GM19395 (cell line): Measurements from ENCODE around the gene ACOX3.
"Not testable (repeated sequence)": the region's sequence is repeated elsewhere in the genome, so short reads cannot be mapped to it uniquely, and the experiment has no call there.

Experiments used
- ATAC-seq: cut with Tn5 transposase; IDR thresholded peaks from one replicate; pipeline ENCODE4 v1.9.1; 2021; ENCODE audit warnings: mild to moderate bottlenecking, moderate library complexity; ENCODE audit not compliant: unreplicated experiment

The ACOX3 gene

GRCh38 chr4:8407756-8408155, 32.8 kb downstream of the ACOX3 start:
- ATAC-seq, result no peak

DNA sequence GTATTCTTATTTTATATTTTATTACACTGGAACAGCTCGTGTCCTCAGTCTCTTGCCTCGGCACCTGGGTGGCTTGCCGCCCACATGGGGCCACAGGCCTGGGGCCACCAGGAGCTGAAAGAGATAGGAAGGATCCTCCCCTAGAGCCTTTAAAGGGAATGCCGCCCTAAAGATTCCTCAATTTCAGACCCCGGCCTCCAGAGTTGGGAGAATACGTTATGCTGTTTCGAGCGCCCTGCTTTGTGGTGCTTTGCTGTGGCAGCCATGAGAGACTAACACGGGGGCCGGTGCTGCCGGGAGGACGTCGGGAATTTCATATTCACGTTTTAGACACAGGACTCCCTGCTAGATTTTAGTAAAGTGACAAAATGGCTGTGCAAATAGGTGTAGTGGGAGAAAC, 33.2 kb downstream of the ACOX3 start:
- no peak for ATAC-seq

DNA sequence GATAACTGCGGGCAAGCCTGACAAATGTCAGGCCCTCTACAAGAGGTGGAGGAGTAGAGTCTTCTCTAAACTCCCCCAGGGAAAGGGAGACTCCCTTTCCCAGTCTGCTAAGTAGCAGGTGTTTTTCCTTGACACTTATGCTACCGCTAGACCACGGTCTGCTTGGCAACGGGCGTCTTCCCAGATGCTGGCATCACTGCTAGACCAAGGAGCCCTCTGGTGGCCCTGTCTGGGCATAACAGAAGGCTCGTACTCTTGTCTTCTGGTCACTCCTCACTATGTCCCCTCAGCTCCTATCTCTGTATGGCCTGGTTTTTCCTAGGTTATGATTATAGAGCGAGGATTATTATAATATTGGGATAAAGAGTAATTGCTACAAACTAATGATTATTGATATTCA, 33.6 kb downstream of the ACOX3 start:
- ATAC-seq, result not testable (repeated sequence)

- ATAC-seq, result no peak
Observed at GRCh38 chr4:8405516-8405875, 35.0 kb downstream of the ACOX3 start.

DNA sequence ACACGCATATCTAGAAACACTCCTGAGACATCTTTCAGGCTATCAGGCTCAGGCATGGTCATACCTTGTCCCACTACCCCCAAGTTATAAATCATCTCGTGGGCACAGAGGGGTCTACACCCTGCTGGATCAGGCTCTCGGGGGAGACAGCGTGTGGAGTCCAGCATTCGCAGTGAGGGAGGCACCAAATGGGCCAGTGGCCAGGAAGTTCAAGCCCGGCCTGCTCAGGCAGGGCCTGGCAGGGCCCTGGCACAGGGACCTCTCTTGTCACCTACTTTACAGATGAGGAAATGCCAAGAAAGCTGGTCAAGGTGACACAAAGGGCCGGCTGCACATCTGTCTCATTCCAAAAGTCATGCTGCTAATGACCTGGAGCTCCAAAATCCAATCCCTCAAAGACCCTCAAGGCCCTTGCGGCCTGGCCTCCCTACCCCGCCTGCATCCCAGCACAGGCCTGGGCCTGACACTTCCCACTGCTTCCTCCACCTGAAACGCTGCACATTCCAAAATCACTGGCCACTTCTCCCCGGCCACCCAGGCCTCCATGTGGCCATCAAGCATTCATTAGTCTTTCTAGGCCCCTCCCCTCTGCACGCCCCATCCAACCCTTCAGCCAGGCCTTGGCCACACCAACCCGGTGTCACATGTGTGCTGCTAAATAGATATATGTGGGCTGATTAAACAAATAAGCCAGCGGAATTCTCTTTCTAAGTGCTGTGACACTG, 35.6 kb downstream of the ACOX3 start:
- no peak for ATAC-seq

DNA sequence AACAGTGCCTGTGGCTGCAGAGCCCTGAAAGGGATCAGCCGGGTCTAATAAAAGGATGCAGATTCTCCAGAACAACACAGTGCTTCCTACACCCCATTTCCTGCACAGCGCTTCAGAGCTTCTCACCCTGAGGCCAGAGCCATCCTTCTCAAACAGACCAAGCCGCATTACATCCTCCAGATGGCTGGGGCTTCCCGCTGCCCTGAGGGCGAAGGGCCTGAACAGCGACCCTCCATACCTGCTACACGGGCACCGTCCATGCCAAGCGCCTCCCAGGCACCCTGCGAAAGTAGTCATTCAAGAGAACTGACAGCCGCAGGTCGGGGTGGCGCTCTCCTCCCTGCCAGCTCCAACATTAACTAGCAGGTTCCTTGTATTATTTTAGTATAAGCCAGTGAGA, 36.5 kb downstream of the ACOX3 start:
- no peak for ATAC-seq

DNA sequence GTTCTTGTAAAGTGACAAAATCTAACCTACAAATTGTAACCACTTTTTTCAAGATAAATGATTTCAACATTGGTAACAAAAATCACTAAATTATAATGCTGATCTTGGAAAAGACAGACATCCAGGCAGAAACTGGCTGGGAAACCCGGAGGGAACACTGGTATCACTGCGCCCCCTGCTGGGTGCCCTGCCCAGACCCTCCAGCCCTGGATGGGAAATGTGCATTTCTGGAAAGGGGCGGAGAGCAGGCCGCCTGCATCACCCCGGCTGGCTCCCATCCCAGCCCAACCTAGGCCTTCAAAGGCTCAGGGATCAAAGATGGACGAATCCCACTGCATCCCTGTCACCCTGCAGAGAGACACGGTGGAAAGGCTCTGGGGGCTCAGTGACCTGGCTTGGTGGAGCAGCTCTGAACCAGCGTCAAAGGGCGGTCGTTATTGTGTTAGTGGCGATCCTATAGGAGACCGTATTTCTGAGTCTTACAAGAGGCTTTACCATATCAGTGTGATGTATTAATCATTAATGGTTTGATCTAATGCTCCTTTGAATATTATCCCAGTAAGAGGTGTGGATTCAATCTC, 37.3 kb downstream of the ACOX3 start:
- no peak for ATAC-seq

DNA sequence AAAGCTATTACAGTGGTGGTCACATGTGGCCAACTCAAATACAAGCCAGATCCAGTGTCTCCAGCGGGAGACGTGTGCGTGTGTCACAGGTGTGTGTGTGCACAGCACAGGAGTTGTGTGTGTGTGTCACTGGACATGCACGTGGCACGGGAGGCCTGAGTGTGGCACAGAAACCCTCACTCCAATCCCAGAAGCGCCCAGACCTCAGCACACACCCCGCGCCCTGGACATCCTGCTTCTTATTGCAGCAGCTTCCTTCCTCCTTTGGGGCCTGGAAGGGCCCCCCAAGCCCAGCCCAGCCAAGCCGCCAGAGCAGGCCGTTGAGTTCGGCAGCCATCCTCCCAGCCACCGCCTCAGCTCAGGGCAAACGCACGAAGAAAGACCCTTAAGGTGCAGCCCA, 37.9 kb downstream of the ACOX3 start:
- ATAC-seq, result no peak

DNA sequence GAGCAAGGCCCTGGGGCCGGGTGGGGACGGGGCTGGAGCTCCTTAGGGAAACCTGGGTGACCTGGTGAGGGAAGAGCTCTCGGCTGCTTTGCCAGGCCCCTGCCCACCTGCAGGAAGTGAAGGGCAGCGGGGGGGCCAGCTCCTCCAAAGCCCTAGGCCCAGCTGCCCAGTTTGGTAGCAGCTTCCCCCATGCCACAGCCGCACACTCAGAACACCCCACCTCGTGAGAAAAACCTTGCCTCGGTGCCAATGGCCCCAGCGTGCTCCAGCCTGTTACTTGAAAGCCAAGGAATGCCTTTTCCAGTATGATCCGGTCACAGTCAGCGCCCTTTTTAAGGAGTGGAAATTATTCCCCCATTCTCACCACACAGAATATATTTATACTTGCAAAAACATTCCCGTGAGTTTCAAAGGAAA, 38.3 kb downstream of the ACOX3 start:
- no peak for ATAC-seq

DNA sequence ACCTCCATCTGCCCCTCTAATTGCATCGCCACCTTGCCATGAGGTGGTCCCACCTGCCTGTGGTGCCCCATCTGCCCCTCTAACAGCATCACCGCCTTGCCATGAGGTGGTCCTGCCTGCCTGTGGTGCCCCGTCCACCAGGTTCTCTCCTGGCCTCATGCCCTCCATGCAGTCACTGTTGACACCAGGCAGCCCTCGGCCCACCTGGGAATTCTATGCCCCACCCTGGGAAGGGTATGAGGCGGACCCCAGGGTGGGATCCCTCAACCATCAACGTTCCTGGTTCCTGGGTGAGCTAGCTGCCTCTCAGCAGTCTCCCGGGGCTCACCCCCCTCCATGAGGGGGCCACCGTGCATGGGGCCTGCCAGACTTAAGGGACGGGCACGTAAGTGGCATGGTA, 38.9 kb downstream of the ACOX3 start:
- no peak for ATAC-seq

GRCh38 chr4:8400632-8401325, 39.7 kb downstream of the ACOX3 start:
- no peak for ATAC-seq

GRCh38 chr4:8399298-8399697, 41.2 kb downstream of the ACOX3 start:
- no peak for ATAC-seq

DNA sequence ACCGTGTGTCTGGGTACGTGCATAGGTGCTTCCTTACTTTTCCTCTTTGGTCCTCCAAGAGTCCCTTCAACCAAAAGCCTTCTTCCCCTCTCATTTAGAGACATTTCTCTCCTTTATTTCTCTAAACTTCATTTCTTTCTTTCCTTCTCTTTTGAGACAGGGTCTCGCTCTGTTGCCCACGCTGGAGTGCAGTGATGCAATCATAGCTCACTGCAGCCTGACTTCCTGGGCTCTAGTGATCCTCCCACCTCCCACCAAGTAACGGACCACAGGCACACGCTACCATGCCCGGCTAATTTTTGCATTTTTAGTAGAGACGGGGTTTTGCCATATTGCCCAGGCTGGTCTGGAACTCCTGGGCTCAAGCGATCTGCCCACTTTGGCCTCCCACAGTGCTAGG, 42.2 kb downstream of the ACOX3 start:
- ATAC-seq, result no peak

DNA sequence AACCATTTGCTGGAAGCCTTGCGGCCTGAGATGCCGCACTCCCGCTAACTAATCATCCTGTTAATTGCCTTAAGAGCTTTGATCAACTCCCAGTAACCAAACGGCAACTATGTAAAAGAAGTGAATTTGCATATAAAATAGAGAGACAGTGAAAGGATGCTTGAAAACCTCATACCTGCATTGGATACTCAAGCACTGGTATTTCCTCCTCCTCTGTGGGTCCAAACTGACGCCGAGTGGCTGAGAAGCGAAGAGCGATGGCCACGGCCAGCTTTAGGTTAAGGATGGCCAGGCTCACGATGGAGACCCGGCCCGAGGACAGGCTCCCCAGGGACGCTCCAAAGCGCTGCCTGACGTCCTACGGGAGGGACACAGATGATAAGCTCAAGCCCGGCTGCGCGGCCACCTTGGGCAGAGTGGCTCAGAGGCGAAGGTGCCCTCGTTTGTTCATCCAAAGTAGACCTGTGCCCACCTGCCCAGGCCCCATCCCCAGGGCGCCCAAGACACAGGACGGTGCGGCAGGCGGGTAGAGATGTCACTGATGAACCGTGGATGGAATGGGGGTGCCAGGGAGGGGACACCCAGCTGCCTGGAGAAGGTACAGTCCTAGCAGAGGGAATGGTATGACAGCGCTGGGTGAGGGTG, 43.6 kb downstream of the ACOX3 start:
- ATAC-seq, result no peak

DNA sequence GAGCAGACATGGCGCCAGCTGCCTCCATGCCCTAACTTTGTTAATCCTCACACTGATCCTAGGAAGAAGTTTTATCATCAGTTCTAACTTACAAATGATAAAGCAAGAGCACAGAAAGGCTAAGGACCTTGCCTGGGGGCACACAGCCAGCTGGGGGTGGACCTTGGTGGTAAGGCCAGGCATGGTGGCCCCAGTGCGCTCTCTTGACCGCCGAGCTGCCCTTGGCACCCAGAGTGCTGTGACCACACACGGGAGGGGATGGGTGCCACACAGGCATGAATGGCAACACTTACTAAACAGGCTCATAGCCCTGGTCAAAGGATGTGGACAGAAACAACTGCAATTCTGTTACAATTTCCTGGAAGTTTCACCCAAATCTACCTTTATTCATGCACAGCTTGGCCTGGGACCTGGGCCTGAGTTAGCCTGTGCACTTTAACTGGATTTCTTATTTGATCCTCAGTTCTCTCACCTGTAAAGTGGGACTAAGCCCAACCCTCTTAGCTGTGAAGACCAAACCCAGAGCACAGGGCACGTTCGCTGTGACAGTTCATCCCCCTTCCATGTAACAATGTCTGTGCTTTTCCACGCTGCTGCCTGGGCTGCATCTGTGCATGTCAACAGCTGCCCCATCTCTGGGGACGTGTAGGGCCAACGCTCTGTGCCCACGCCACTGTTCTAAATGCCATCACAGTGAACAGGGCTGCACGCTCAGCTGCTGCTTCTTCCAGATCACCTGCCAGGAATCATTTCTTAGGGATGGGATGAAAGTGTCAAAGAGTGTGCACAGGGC, 44.8 kb downstream of the ACOX3 start:
- ATAC-seq, result no peak

GRCh38 chr4:8394806-8395205, 45.7 kb downstream of the ACOX3 start:
- no peak for ATAC-seq

- no peak for ATAC-seq
Observed at GRCh38 chr4:8394061-8394519, 46.4 kb downstream of the ACOX3 start.

- no peak for ATAC-seq
Observed at GRCh38 chr4:8393593-8394038, 46.9 kb downstream of the ACOX3 start.

DNA sequence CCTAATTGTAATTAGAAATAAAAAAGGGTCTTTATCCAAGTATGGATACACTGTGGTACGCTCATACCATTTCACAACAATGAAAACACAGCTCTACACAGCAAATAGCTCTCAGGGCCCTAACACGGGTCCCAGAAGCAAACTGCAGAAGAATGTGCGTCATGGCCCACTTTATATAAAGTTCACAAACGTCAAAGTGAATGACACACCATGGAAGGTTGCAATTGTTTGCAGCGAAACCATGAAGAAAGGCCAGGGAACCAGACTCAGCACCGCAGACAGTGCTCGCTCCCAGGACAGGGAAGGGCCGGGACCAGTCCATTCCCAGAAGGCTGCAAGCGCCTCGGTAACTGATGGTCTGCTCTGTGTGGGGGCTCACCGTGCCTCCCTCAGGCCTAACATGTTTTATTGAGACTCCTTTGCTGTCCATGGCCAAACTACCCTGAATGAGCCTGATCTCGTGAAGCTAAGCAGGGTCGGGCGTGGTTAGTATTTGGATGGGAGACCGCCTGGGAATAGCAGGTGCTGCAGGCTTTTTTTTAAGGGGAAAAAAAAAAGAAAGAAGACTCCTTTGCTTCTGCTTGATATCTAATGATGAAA, 47.8 kb downstream of the ACOX3 start:
- ATAC-seq, result no peak

DNA sequence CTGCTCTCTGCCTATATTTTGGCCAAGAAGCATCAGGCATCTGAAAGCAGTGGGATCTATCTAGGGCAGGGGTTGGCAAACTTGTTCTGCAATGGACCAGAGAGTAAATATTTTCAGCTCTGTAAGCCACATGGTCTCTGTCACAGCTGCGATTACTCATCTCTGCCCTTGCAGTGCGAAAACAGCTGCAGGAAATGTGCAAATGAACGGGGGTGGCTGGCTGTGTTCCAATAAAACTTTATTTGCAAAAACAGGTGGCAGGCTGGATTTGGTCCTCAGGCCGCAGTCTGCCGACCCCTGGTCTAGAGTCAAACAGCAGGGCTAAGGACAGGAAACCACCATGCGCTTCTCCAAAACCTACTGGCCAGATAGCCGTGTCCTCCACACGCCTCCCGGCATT, 48.6 kb downstream of the ACOX3 start:
- ATAC-seq, result peak; percentile 94

DNA sequence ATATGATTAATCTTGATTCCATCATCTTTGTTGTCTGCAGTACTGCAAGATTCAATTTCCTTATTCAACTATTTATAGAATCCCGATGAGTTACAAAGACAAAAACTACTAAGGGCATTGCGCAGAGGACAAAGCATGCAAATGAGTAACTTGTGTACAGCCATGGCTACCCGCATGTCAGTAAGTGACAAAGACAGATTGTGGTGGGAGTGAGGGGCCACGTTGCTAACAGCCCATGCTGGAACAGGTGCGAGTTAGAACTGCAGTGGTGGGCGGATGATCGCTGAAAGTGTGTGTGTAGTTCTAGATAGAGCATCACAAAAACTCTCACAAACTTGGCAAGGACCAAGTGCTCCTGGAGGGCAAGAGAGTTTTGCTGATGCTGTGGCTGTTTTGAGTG, 49.5 kb downstream of the ACOX3 start:
- no peak for ATAC-seq
